H1 (cell line): Measurements from ENCODE around the gene RNF31. TPM values are rescaled to one million over a fixed set of nuclear protein-coding genes. Genes with fewer than 3 reads are reported as not detected.

ENCODE experiments used
- GTF2F1 ChIP-seq: IDR thresholded peaks from 2 replicates; pipeline ENCODE4 v1.6.1; 2012; ENCODE audit warnings: low read depth, low read length, improper control_type of control experiment, borderline replicate concordance
- HDAC2 ChIP-seq, 2 experiments: fragments of 300-600 bp in 1 of 2; sonication (generic) in 1 of 2; IDR thresholded peaks; 2 replicates each; pipeline ENCODE4 v1.6.1; 2011 to 2012; ENCODE audit warnings: low read depth in 2 of 2, low read length in 2 of 2, mild to moderate bottlenecking in 2 of 2, moderate library complexity in 2 of 2, borderline replicate concordance in 1 of 2, inconsistent platforms in 1 of 2
- RXRA ChIP-seq: IDR thresholded peaks from 2 replicates; pipeline ENCODE4 v1.6.1; 2011; ENCODE audit warnings: low read depth, mild to moderate bottlenecking, low read length, moderate library complexity; ENCODE audit not compliant: insufficient read depth
- SIN3A ChIP-seq, 2 experiments: IDR thresholded peaks in 1 of 2; conservative IDR thresholded peaks in 1 of 2; 2 replicates each; pipeline ENCODE4 v1.6.1; 2011 to 2012; ENCODE audit warnings: low read length in 2 of 2, improper control_type of control experiment in 1 of 2, low read depth in 1 of 2, mild to moderate bottlenecking in 1 of 2
- TBP ChIP-seq: IDR thresholded peaks from 2 replicates; pipeline ENCODE4 v1.6.1; 2011; ENCODE audit warnings: low read depth, low read length, improper control_type of control experiment
- polyA plus RNA-seq, 7 experiments: library from polyadenylated mRNA; depleted of rRNA in 3 of 7; stranded (reverse) in 5 of 7; unstranded in 2 of 7; fragments of >200 nt in 5 of 7; fragments of 200-250 nt in 2 of 7; gene quantifications; 1 replicate in 5 of 7; 2 replicates in 1 of 7; 4 replicates in 1 of 7; pipeline versions ENCODE4 v1.2.1 to v1.2.3, GENCODE V29; 2011 to 2013; ENCODE audit warnings: missing spikeins in 2 of 7, mixed read lengths in 2 of 7
- total RNA-seq: library from RNA; stranded (reverse); fragmentation: NEBNext Ultra II Directional; extraction: Animal tissue kit (Norgen Biotek cat#: 25700); gene quantifications from 2 replicates; pipeline ENCODE4 v1.2.1, GENCODE V29; 2021
- TF ChIP-seq, protein P1 (sequence below), 3 experiments: IDR thresholded peaks; 1 replicate in 2 of 3; 2 replicates in 1 of 3; pipeline versions ENCODE4 v1.5.1 to v1.6.1; 2011; ENCODE audit warnings: low read length in 3 of 3, mild to moderate bottlenecking in 3 of 3, inconsistent platforms in 2 of 3, low read depth in 1 of 3, moderate library complexity in 1 of 3; ENCODE audit not compliant: insufficient read depth in 1 of 3; ENCODE audit errors: control extremely low read depth in 1 of 3

The RNF31 gene
- total and polyA plus RNA-seq, 2 of the 8 experiments (the other 6 are each of a cell fraction or from before 2014, with no cell fraction given): 17.5 to 72.0 TPM

DNA sequence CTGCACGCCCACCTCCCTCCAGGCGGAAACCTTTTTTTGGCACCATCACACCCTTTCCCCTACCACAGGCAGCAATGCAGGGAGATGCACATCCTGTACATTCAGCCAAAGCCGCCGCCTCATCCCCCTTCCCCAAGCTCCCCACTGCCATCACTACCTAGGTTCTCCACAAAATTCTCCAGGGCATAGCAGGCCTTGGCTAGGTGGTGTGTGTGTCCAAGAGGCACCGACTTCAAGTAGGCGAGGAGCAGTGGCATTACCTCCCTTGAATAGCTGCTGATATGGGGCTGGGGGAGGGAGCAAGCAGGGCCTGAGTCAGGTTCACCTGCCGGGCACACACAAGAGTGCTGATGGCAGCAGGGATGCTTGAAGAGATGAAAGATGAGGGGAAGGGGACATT is 37.7 kb downstream of the RNF31 start (continued):
- TF ChIP-seq, protein P1, sequence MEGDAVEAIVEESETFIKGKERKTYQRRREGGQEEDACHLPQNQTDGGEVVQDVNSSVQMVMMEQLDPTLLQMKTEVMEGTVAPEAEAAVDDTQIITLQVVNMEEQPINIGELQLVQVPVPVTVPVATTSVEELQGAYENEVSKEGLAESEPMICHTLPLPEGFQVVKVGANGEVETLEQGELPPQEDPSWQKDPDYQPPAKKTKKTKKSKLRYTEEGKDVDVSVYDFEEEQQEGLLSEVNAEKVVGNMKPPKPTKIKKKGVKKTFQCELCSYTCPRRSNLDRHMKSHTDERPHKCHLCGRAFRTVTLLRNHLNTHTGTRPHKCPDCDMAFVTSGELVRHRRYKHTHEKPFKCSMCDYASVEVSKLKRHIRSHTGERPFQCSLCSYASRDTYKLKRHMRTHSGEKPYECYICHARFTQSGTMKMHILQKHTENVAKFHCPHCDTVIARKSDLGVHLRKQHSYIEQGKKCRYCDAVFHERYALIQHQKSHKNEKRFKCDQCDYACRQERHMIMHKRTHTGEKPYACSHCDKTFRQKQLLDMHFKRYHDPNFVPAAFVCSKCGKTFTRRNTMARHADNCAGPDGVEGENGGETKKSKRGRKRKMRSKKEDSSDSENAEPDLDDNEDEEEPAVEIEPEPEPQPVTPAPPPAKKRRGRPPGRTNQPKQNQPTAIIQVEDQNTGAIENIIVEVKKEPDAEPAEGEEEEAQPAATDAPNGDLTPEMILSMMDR (IDR thresholded peaks at IDR 0.05; ENCODE audit: control extremely low read depth in 1 of 3, insufficient read depth in 1 of 3, low read depth in 1 of 3, low read length in 3 of 3): no peak
- no peak for TF ChIP-seq TBP
- no peak for TF ChIP-seq RXRA
- TF ChIP-seq GTF2F1: no peak
- no peak for TF ChIP-seq SIN3A (conservative IDR thresholded peaks at IDR 0.05 in 1 of 2, IDR thresholded peaks at IDR 0.05 in 1 of 2; ENCODE audit: low read depth in 1 of 2, low read length in 2 of 2)
- TF ChIP-seq HDAC2 (IDR thresholded peaks at IDR 0.05; ENCODE audit: borderline replicate concordance in 1 of 2, low read depth in 2 of 2, low read length in 2 of 2): no peak
